HepG2 (cell line): Measurements from ENCODE around the gene SLC5A5. TPM values are rescaled to one million over a fixed set of nuclear protein-coding genes. Genes with fewer than 3 reads are reported as not detected.

Source experiments
- ATAC-seq: fragments of 200-7000 bp; cut with Tn5 transposase; 3 replicates; pipeline ENCODE4 v1.9.1; 2020; ENCODE audit warnings: mild to moderate bottlenecking, moderate library complexity
- BruUV-seq: library from RNA; stranded (reverse); fragments of 400-500 nt; replicated peaks from 2 replicates; lab custom pipeline; 2021; lab: Mats Ljungman, UMichigan
- CTCF ChIA-PET: fragments of 300-600 bp; formaldehyde crosslinking; extraction: SDS; loops from one replicate; lab custom pipeline; 2021; ENCODE audit warnings: low total read pairs, inconsistent platforms, low intra/inter-chr PET ratio; lab: Yijun Ruan, JAX
- POLR2A ChIA-PET: fragments of 350-600 bp; sonication (Branson Sonifier 250); formaldehyde crosslinking; loops from one replicate; lab custom pipeline; 2020; ENCODE audit warnings: antibody characterized with exemption, inconsistent platforms; lab: Yijun Ruan, JAX
- DNase-seq: peaks from one replicate; pipeline ENCODE4 v3.0.0-alpha.2; 2015; ENCODE audit warnings: low spot score
- FAIRE-seq: peaks from 3 replicates; lab custom pipeline; 2011; peaks lifted over from hg19 to GRCh38; lab: Jason Lieb, UNC
- H2AFZ ChIP-seq: one replicate; pipeline ENCODE4 v1.6.1; 2011; ENCODE audit warnings: low read length, inconsistent platforms
- H3K27ac ChIP-seq: fragments of 300-600 bp; 3 replicates; pipeline ENCODE4 v1.8.0; 2011; ENCODE audit warnings: mixed run types, mild to moderate bottlenecking, mixed read lengths, low read length, inconsistent platforms; ENCODE audit not compliant: insufficient read depth; ENCODE audit errors: extremely low read length
- H3K27me3 ChIP-seq, 2 experiments: fragments of 200-600 bp in 1 of 2; 2 replicates in 1 of 2; 3 replicates in 1 of 2; pipeline versions ENCODE4 v1.6.0 to v1.8.0; 2011; ENCODE audit warnings: low read length in 2 of 2, mild to moderate bottlenecking in 2 of 2, moderate library complexity in 2 of 2, inconsistent platforms in 1 of 2; ENCODE audit not compliant: insufficient read depth in 2 of 2, control insufficient read depth in 1 of 2
- H3K36me3 ChIP-seq, 2 experiments: fragments of 200-600 bp in 1 of 2; replicated peaks in 1 of 2; 2 replicates in 1 of 2; 3 replicates in 1 of 2; pipeline versions ENCODE4 v1.5.1 to v1.8.0; 2011; ENCODE audit warnings: low read length in 2 of 2, inconsistent platforms in 1 of 2; ENCODE audit not compliant: insufficient read depth in 2 of 2, control insufficient read depth in 1 of 2
- H3K4me1 ChIP-seq: 2 replicates; pipeline ENCODE4 v1.5.1; 2012; ENCODE audit warnings: low read length, inconsistent platforms; ENCODE audit not compliant: insufficient read depth
- H3K4me2 ChIP-seq: 2 replicates; pipeline ENCODE4 v1.6.0; 2011; ENCODE audit warnings: low read depth, low read length, inconsistent platforms
- H3K4me3 ChIP-seq, 3 experiments: fragments of 200-600 bp in 1 of 3; sonication (generic), shearing (Covaris generic) in 1 of 3; replicated peaks in 1 of 3; 2 replicates each; pipeline ENCODE4 v1.5.1; 2011 to 2016; ENCODE audit warnings: low read length in 3 of 3, inconsistent platforms in 2 of 3, low read depth in 2 of 3, mild to moderate bottlenecking in 2 of 3, control low read depth in 1 of 3, mixed read lengths in 1 of 3; ENCODE audit not compliant: insufficient read depth in 1 of 3
- H3K79me2 ChIP-seq: one replicate; pipeline ENCODE4 v1.6.1; 2011; ENCODE audit warnings: low read length, inconsistent platforms; ENCODE audit not compliant: insufficient read depth
- H3K9ac ChIP-seq: 2 replicates; pipeline ENCODE4 v1.6.0; 2011; ENCODE audit warnings: mild to moderate bottlenecking, low read depth, low read length, inconsistent platforms; ENCODE audit not compliant: insufficient read depth
- H3K9me3 ChIP-seq: 2 replicates; pipeline ENCODE4 v1.5.1; 2012; ENCODE audit warnings: mild to moderate bottlenecking, low read length
- H4K20me1 ChIP-seq: 2 replicates; pipeline ENCODE4 v1.6.0; 2011; ENCODE audit warnings: inconsistent platforms, mild to moderate bottlenecking, low read length, moderate library complexity; ENCODE audit not compliant: insufficient read depth
- CREB1 ChIP-seq, 2 experiments: fragments of 450-650 bp in 1 of 2; IDR thresholded peaks; 2 replicates each; pipeline ENCODE4 v1.6.1; 2016 to 2017; ENCODE audit warnings: control low read depth in 1 of 2, mild to moderate bottlenecking in 1 of 2, missing compliant biosample characterization in 1 of 2, missing genetic modification characterization in 1 of 2
- KLF15 ChIP-seq: sonication (generic); formaldehyde crosslinking; IDR thresholded peaks from 2 replicates; pipeline ENCODE4 v1.8.1; 2023; ENCODE audit warnings: borderline replicate concordance, mild to moderate bottlenecking, inconsistent platforms, missing genetic modification reagents, mixed read lengths
- PAF1 ChIP-seq: IDR thresholded peaks from 2 replicates; pipeline ENCODE4 v1.6.1; 2016; ENCODE audit warnings: missing genetic modification reagents, missing compliant biosample characterization
- PHF21A ChIP-seq: sonication (generic); formaldehyde crosslinking; IDR thresholded peaks from 2 replicates; pipeline ENCODE4 v1.5.0; 2020; ENCODE audit warnings: mild to moderate bottlenecking, missing genetic modification reagents
- REPIN1 ChIP-seq: sonication (generic); formaldehyde crosslinking; IDR thresholded peaks from 2 replicates; pipeline ENCODE4 v1.8.0; 2022; ENCODE audit warnings: missing genetic modification reagents, low read depth, mild to moderate bottlenecking, borderline replicate concordance
- RXRA ChIP-seq: sonication (generic); formaldehyde crosslinking; IDR thresholded peaks from 2 replicates; pipeline ENCODE4 v1.5.1; 2020; ENCODE audit warnings: missing genetic modification reagents
- RXRB ChIP-seq: IDR thresholded peaks from 2 replicates; pipeline ENCODE4 v1.6.1; 2016; ENCODE audit warnings: borderline replicate concordance, missing genetic modification reagents, missing compliant biosample characterization
- SALL1 ChIP-seq: sonication (generic); formaldehyde crosslinking; IDR thresholded peaks from 2 replicates; pipeline ENCODE4 v1.8.0; 2022; ENCODE audit warnings: mild to moderate bottlenecking, missing genetic modification reagents
- SP140L ChIP-seq: sonication (generic); formaldehyde crosslinking; IDR thresholded peaks from 2 replicates; pipeline ENCODE4 v1.4.0; 2020; ENCODE audit warnings: missing genetic modification reagents, borderline replicate concordance
- TBL1XR1 ChIP-seq: fragments of 150-350 bp; IDR thresholded peaks from 2 replicates; pipeline ENCODE4 v1.6.1; 2014; ENCODE audit warnings: borderline replicate concordance, low read length; ENCODE audit not compliant: partially characterized antibody
- ZBTB2 ChIP-seq: sonication (generic); formaldehyde crosslinking; IDR thresholded peaks from 2 replicates; pipeline ENCODE4 v1.8.0; 2022; ENCODE audit warnings: low read depth, missing genetic modification reagents
- ZNF101 ChIP-seq: sonication (generic); formaldehyde crosslinking; IDR thresholded peaks from 2 replicates; pipeline ENCODE4 v1.4.0; 2020; ENCODE audit warnings: mild to moderate bottlenecking, low read depth, missing genetic modification reagents, borderline replicate concordance
- ZZZ3 ChIP-seq: sonication (generic); formaldehyde crosslinking; IDR thresholded peaks from 2 replicates; pipeline ENCODE4 v1.4.0; 2020; ENCODE audit warnings: missing genetic modification reagents, mild to moderate bottlenecking, borderline replicate concordance
- WGBS: methylation state at CpG from one replicate; pipeline ENCODE4 v1.1.6; 2017; ENCODE audit warnings: low lambda C conversion rate; 5-methylcytosine and 5-hydroxymethylcytosine counted together
- in situ Hi-C: cut with HindIII; loops from 2 replicates; pipeline ENCODE4 v1.10.0; 2017; ENCODE audit warnings: low pct_unique_long_range_greater_than_20kb; ENCODE audit not compliant: extremely low pct_ligation_motif_present
- intact Hi-C: fragments of 100-400 bp; cut with micrococcal nuclease; formaldehyde crosslinking; loops from one replicate; pipeline ENCODE4 v1.10.0; 2022; ENCODE audit not compliant: unreplicated experiment
- polyA plus RNA-seq, 8 experiments: library from polyadenylated mRNA; depleted of rRNA in 3 of 8; stranded (reverse) in 7 of 8; unstranded in 1 of 8; fragments of >200 nt; fragmentation: Illumina TruSeq in 4 of 8; extraction: Trizol in 4 of 8; gene quantifications; 2 replicates each; pipeline versions ENCODE4 v1.2.1 to v1.2.3, GENCODE V29; 2011 to 2016; ENCODE audit warnings: low read depth in 4 of 8, missing spikeins in 1 of 8, mixed read lengths in 1 of 8; ENCODE audit not compliant: insufficient read depth in 1 of 8
- total RNA-seq, 5 experiments: library from RNA; depleted of rRNA; stranded (reverse); fragments of >200 nt; fragmentation: Illumina TruSeq; extraction: Trizol; gene quantifications; 2 replicates each; pipeline ENCODE4 v1.2.3, GENCODE V29; 2016; ENCODE audit warnings: low read depth in 1 of 5
- TF ChIP-seq, protein P1 (sequence below): IDR thresholded peaks from 2 replicates; pipeline ENCODE4 v1.6.1; 2018; ENCODE audit warnings: missing genetic modification reagents
- TF ChIP-seq, protein P2 (sequence below): sonication (generic); formaldehyde crosslinking; IDR thresholded peaks from 2 replicates; pipeline ENCODE4 v1.9.0; 2021; ENCODE audit warnings: missing genetic modification reagents, mild to moderate bottlenecking, borderline replicate concordance

SLC5A5 gene
- total and polyA plus RNA-seq, 2 of the 13 experiments (the other 11 are each of a cell fraction or from before 2014, with no cell fraction given): not detected

DNA sequence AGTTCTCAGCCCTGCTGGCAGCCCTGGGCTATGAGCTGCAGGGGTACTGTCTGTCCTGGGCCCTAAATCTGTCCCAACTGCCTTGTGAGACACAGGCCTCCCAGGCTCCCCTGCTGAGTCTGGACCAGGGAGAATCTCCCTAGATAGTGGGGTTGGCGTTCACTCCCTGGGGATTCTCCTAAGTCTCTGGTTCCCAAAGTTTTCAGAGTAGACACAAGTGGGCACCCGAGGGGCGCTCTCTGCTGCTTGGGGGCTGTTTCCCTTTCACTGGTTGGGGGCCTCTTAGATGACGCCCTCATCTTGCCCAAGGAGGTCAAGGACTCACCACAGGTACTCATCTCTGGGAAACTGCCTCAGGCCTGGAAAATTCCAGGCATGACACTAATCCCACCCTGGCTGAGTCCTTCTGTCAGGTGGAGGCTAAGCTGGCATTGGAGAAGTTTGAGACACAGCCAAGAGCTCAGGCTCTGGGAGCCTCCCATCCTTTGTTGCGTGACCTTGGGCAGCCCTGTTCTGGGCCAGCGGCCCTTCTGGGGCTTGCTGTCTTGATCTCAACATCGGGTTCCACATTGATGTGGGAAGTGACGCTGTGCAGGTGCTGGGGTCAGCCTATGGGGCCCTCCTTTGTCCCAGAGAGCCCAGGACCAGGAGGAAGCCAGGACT, 8.1 kb upstream of the SLC5A5 start (continued):
- no peak for TF ChIP-seq KLF15 (CRISPR knock-in tag)
- TF ChIP-seq, all 625 proteins: peak for 6

- Histone ChIP-seq H3K4me3 (no peak overlapping the region), H3K79me2 (peaks cover 18% of the 10 kb centered on the region), H3K27ac (peak overlapping the region; percentile 14), H3K4me1 (peaks cover 56% of the 10 kb centered on the region), H4K20me1 (peaks cover 46% of the 10 kb centered on the region), H3K9ac (no peak overlapping the region), H2AFZ (no peak overlapping the region), H3K9me3 (no peaks in the 10 kb centered on the region), H3K36me3 (peaks cover 14 to 33% of the 10 kb centered on the region in 2 experiments), H3K27me3 (peaks cover 2 to 7% of the 10 kb centered on the region in 2 experiments; a peak in 2 of 5 replicates), H3K4me2 (no peak overlapping the region)
- POLR2A ChIA-PET: interaction anchor here (1.2 to 2.4 kb wide), 4 partner anchors 10 to 71 kb away, joined by 3 to 8 read pairs (median 4); partner anchors contain the start of genes B3GNT3 and CCDC124
- BruUV-seq: no TSS peak
- FAIRE-seq (peak; percentile 58), DNase-seq (no peak), ATAC-seq (peak; percentile 23)
- 62% methylated on average over 10 of the region's 13 CpGs for WGBS
- in situ Hi-C loops (loop anchor here (5.0 kb wide), 2 partner anchors 67 to 127 kb away; partner anchors contain the start of gene CCDC124), intact Hi-C loops (no loop called here)
- CTCF ChIA-PET: no interaction called here
- TF ChIP-seq ZNF101 (CRISPR knock-in tag) (no peak), PHF21A (no peak), PAF1 (CRISPR knock-in tag) (peak; percentile 84; the same call in 1 of the 2 replicates), SALL1 (CRISPR knock-in tag) (0 out of 2 replicates have a peak, but pooled peaks have one; percentile 13), RXRA (CRISPR knock-in tag) (peak; percentile 68), CREB1 (IDR thresholded peaks at IDR 0.05) (no peak), CREB1 (CRISPR knock-in tag; IDR thresholded peaks at IDR 0.05) (no peak), REPIN1 (CRISPR knock-in tag) (no peak), ZZZ3 (CRISPR knock-in tag) (no peak), RXRB (CRISPR knock-in tag) (0 out of 2 replicates have a peak, but pooled peaks have one; percentile 18), ZBTB2 (no peak), TBL1XR1 (no peak), SP140L (CRISPR knock-in tag) (no peak)
- TF ChIP-seq, protein P1, sequence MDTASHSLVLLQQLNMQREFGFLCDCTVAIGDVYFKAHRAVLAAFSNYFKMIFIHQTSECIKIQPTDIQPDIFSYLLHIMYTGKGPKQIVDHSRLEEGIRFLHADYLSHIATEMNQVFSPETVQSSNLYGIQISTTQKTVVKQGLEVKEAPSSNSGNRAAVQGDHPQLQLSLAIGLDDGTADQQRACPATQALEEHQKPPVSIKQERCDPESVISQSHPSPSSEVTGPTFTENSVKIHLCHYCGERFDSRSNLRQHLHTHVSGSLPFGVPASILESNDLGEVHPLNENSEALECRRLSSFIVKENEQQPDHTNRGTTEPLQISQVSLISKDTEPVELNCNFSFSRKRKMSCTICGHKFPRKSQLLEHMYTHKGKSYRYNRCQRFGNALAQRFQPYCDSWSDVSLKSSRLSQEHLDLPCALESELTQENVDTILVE (CRISPR knock-in tag): peak; percentile 11; the same call in 1 of the 2 replicates
- TF ChIP-seq, protein P2, sequence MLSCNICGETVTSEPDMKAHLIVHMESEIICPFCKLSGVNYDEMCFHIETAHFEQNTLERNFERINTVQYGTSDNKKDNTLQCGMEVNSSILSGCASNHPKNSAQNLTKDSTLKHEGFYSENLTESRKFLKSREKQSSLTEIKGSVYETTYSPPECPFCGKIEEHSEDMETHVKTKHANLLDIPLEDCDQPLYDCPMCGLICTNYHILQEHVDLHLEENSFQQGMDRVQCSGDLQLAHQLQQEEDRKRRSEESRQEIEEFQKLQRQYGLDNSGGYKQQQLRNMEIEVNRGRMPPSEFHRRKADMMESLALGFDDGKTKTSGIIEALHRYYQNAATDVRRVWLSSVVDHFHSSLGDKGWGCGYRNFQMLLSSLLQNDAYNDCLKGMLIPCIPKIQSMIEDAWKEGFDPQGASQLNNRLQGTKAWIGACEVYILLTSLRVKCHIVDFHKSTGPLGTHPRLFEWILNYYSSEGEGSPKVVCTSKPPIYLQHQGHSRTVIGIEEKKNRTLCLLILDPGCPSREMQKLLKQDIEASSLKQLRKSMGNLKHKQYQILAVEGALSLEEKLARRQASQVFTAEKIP (CRISPR knock-in tag): no peak
Observed at GRCh38 chr19:17865364-17866311, 6.1 kb upstream of the SLC5A5 start.
